C1 segment of cervical spinal cord (tissue), 14 donors: ENCODE results near the gene MTAP.

ENCODE experiments used
- DNase-seq, 14 donors: peaks; one replicate each; lab custom pipeline; 2025; lab: John Stamatoyannopoulos, UW

The MTAP gene

GRCh38 chr9:21802418-21803000 lies at the start of gene MTAP:
Gene MTAP (plus strand): TSS chr9:21802636. CDS start chr9:21802749, 113 bp downstream.
- peak; percentile 23 to 91 (median 82) for DNase-seq

DNA sequence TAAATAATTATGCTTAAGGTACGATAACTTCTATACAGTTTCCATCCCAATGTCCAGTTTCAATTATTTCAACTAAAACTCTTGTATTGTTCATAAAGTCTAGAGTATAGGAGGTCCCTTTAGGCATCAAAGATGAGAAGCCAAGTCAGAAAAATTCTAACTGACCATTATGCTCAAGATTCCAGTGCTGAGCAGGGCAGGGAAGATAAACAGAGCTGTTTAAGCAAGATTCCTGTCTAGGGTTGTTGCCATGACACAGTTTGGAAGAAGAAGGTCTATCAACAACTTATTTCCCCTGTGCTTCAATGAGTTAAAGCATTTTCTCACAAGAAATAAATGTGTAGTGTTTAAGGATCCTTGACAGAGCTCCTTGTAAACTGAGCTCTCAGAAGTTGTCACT lies 48.9 kb upstream of the MTAP start:
- no peak for DNase-seq

DNA sequence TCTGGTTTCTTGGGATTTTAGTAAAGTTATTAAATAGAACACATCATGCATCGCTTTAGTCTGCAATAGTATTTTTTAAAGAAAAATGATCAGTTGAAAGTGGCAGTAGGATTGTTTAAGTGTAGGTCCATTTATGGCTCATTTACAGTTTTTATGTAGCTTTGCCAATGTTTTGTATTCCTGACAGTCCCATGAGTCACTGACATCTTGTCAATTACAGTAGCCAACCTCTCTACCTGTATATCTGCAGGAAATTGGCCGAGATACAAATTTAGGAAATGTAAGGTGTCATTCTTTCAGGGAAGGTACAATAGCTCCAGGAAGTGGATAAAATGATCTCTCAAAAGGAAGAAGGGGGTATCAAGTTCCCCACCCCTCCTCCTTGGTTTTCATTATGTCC lies 47.7 kb upstream of the MTAP start:
- DNase-seq = no peak

GRCh38 chr9:21758540-21758939 lies 43.9 kb upstream of the MTAP start:
- DNase-seq = no peak

GRCh38 chr9:21761309-21761901 lies 41.0 kb upstream of the MTAP start:
- no peak for DNase-seq

- DNase-seq = no peak
These were observed 40.4 kb upstream of the MTAP start for GRCh38 chr9:21762064-21762463.

- no peak for DNase-seq
These were observed 37.6 kb upstream of the MTAP start for GRCh38 chr9:21764846-21765245.

GRCh38 chr9:21766096-21766495 lies 36.3 kb upstream of the MTAP start:
- no peak for DNase-seq

DNA sequence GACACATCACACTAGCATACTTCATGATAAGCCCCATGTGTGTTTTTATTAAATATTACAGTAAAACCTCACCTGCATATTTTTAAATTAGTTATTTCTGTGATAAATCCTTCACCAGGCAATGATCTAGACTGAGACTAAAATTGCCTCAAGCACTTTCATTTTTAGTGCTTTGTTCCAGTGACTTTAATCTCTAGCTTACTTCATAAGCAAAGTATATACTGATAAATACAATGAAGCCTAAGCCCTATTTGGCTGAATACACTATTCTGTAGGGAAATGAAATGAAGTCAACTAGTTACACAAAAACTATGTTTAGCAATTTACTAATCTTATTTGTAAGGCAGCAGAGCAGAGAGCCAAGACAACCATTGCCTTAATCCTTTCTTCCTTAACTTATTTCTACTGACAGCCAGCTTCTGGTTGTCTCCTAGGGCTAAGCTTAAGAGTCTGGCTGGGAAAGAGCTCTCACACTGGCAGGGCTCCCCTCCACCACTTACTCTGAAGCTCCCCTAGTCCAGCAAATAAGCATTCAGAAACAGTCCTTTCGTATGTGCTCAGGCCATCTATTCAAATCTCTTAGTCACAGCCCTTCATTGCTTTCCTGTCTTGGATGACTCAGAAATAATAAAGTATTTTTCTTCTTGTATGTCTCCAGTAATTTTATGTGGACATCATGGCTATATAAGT lies 31.4 kb upstream of the MTAP start:
- DNase-seq = no peak

GRCh38 chr9:21777701-21778100 lies 24.7 kb upstream of the MTAP start:
- no peak for DNase-seq

DNA sequence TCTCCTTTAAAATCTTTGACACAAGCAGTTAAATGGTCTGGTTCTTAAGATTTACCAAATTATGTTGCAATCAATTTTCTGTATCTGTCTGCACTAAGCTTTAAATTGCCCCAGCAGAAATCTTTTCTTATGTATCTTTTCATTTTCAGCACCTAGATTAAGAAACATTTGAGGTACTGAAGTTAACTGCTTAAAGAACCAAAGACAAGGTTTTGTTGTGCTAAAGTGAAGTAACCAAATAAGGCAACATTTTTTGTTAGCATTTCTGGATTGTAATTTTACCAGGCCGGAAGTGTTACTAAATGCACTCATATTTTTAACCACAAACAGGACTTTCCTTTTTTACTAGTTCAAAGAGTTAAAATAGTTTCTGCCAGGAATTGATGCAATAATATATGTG lies 24.1 kb upstream of the MTAP start:
- no peak for DNase-seq

- DNase-seq = no peak
These were observed 23.0 kb upstream of the MTAP start for GRCh38 chr9:21779397-21779796.

GRCh38 chr9:21781656-21782055 lies 20.8 kb upstream of the MTAP start:
- DNase-seq = no peak

DNA sequence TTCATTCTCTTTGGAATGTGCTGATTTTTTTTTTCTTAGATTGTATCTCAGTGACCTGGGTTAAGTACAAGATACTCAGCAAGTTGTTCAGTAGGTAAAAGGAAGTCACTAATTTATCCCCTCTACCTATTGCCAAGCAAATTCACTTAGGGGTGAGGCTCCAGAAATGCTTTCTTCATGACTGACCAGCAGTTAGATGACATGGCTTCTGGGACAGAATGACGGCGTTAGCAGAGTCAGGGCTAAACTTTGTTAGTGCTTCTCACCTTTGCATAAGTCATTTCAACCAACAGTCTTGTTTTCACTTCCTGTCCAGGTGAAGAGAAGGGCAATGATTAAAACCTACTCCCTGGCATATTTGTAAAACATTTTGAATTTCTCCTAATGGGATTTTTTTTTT lies 20.2 kb upstream of the MTAP start:
- DNase-seq = no peak

GRCh38 chr9:21788752-21789151 lies 13.7 kb upstream of the MTAP start:
- DNase-seq = no peak

DNA sequence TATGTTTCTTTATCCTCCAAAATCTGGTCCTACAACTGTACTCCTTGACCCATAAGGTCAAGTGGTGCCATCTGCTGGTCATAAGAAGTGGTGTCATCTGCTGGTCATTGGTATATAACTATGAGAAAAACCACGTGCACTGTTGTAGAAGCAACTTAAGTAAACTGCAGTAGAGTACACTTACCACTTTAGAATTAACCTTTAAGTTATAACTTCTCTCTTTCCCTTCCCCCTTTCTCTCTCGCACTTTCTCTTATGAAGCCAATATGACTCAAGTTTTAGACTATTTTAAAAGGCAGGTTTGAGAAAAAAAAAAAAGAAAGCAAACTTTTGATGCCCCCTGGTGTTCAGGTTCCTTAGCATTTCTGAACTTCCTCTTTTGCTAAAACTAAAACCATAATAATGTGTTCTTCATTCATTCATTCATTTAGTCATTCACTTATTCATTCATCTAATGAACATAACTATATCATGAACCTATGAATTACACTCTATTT lies 12.8 kb upstream of the MTAP start:
- peak in 2 of 14 donors; percentile 24 to 44 for DNase-seq

DNA sequence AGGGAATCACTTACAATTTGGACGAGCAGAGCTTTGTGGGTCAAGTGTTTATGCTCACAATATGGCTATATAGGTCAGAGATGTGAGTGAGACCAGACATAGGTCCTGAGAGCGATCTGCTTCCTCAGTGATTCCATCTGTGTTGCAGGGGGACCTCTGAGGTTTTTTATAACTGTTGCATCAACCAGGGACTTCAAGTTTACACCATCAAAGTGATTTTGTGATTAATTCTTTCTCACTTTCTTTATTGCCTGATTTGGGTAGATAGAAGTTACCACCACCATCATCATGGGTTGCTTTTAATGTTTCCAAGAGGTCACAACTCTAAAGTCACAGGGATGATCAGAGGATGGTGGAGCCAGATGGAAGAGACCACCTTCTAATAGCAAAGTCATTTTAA lies 7.0 kb upstream of the MTAP start:
- DNase-seq = no peak

- DNase-seq = no peak
These were observed 5.7 kb upstream of the MTAP start for GRCh38 chr9:21796768-21797167.

DNA sequence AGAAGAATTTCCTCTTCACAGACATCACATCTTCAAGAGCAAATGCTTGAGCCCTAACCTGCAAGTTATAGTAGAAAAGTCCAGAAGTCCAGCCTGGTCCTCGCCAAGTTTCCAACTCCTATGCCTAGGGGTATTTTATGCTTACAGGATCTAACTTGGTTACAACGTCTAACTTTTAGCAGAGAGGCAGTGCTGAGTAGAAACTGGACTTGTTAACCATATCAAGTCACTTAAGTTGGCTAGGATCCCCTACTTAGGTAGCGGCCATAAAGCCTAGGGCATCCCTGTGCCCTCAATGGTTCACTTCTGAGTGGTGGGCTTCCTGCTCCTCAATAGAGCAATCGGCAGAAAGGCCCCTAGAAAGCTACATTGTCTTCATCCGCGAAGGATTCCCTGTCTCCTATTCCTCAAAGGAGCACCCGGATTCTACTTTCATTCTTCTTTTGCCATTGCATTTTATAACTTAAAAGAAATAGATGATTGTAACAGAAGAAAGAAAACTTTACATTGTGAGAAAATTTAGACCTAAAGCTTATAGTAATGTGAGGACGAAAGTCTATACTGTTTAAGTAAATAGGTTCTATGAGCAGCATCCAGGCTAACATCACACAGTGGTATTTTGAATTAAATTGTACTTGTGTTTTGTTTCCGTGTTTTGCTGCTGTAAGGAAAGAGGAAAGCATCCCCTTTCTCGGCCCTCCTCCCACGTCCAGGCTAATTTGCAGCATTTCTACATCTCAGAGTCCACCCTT lies 1.3 kb upstream of the MTAP start:
- no peak for DNase-seq

DNA sequence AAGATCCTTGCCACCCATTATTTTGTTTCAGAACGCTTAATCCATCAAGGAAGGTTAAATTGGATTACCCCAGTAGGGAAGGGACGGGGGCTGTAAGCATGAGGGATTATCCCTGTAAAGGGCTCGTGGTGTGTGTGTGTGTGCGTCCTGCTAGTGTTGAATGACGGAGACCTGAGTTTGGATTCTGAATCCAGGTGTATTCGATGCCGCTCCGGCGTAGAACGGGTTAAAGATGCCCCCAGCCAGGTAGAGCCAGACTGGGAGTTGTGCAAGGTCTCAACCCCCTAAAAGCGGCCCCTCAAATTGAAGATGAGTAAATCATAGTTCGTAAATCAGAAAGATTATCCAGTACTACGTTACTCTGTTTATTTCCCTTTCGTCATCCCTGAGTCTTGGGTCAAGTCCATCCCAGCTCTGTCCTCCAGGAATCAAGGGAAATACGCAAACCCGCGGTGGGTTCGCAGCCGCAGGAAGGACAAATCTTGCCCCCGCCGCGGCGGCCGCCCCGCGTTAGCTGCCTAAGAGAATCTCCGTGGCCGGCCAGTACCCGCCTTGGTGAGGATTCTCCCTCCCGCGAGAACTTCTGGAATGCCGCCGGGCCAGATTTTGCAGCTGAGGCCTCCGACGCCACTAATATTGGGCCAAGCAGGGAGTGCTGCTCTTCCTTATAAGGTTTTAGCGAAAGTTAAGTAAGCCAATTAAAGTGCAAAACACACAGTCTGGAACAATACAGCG lies 586 bp upstream of the MTAP start:
- peak in 10 of 14 donors; percentile 31 to 72 (median 62) for DNase-seq

DNA sequence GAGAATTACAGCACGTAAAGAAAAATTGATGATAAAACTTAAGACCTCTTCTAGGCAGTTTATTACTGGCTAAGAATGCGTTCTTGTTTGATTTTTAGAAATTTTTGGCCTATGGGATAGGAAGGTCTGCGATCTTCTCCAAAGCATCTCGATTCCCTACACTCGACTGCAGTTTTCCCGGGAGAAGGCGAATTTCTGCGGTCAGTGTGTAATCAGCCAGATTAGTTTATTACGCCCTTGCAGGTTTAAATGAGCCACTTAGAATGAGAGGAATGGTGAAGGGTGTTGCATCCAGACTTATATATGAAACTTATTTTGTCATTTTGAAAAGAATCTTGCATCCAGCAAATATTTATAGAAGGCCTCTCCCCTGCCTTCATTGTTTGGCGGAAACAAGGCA lies 1.2 kb downstream of the MTAP start:
- DNase-seq = peak in 1 of 14 donors; percentile 8

GRCh38 chr9:21804331-21804730 lies 1.9 kb downstream of the MTAP start:
- DNase-seq = peak in 1 of 14 donors; percentile 22
